ENCODE measurements around the gene RMDN3. TPM values are rescaled to one million over a fixed set of nuclear protein-coding genes. Genes with fewer than 3 reads are reported as not detected.

The RMDN3 gene
- total RNA-seq, 1 experiment from 2014 or later: 28.3 TPM

DNA sequence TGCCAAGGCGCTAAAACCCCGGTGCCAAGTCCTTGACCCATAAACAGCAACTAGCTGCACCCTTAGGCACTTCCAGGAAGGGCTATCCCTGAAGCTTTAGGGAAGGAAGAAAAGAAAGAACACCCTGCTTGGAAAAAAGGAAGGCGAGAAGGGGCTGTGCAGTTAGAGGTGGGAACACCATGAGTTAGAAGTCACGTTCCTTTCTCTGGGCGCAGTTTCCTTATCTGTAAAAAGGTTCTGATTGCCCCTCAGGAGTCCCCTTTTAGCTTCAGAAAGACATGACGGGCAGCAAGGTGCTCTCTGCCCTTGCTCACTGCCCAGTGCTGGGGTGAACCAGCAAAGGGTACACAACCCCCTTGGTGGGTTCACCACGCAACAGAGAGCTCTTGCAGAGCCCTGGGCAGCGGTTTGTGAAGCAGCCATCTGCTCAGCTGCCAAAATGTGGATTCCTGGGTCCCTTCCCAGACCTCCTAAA lies 9.6 kb upstream of the RMDN3 start:
- H3K18ac ChIP-seq (ENCODE audit: insufficient read length, low read depth, low read length): no peak overlapping the region
- no peaks in the 10 kb centered on the region for H4K20me1 ChIP-seq (ENCODE audit: control insufficient read depth, insufficient read depth, insufficient read length)
- H2BK5ac ChIP-seq (ENCODE audit: insufficient read length, low read length): no peak overlapping the region
- no peaks in the 10 kb centered on the region for H3K9me3 ChIP-seq (ENCODE audit: control insufficient read depth, low read depth, low read length)
- H3K27me3 ChIP-seq (ENCODE audit: insufficient read depth, low read length): no peaks in the 10 kb centered on the region
- no peak overlapping the region for H2AFZ ChIP-seq (ENCODE audit: low read length)
- H3K27ac Mint-ChIP-seq: peak overlapping the region in 1 of 3 experiments; percentile 44; a peak in 2 of 7 replicates
- H4K5ac ChIP-seq (ENCODE audit: insufficient read length, low read depth, low read length): no peak overlapping the region
- H2BK20ac ChIP-seq (ENCODE audit: low read depth, low read length, poor library complexity, severe bottlenecking): no peak overlapping the region
- peaks cover 9% of the 10 kb centered on the region; the same call in 1 of the 2 replicates for H3K27me3 Mint-ChIP-seq (ENCODE audit: low read depth)
- H2BK120ac ChIP-seq (ENCODE audit: low read depth, low read length, poor library complexity, severe bottlenecking): no peak overlapping the region
- H3K79me2 ChIP-seq (ENCODE audit: insufficient read depth, low read length): no peaks in the 10 kb centered on the region
- peaks cover 0 to 5% (median 0%) of the 10 kb centered on the region in 3 experiments; a peak in 4 of 7 replicates for H3K36me3 Mint-ChIP-seq (ENCODE audit: insufficient read depth in 1 of 3, low read depth in 3 of 3)
- H3K4me2 ChIP-seq (ENCODE audit: insufficient read depth, insufficient read length, low read length): peak overlapping the region; percentile 50
- H3K56ac ChIP-seq (ENCODE audit: insufficient read length, low read depth, low read length): no peak overlapping the region
- no peak overlapping the region for H3T11ph ChIP-seq (ENCODE audit: low read length)
- DNase-seq: no peak
- H3K4ac ChIP-seq (ENCODE audit: low read depth, low read length): no peak overlapping the region
- peaks cover 4% of the 10 kb centered on the region; the same call in 1 of the 2 replicates for H3K4me1 ChIP-seq (ENCODE audit: insufficient read depth, low read length)
- peaks cover 29 to 31% of the 10 kb centered on the region in 2 experiments for H3K4me1 Mint-ChIP-seq
- H3K27ac ChIP-seq (ENCODE audit: insufficient read length, low read depth, low read length): no peak overlapping the region
- no peak overlapping the region for H2BK12ac ChIP-seq (ENCODE audit: insufficient read length, low read depth, low read length)
- no peak overlapping the region for H3K14ac ChIP-seq (ENCODE audit: insufficient read depth, low read length)
- H3K4me3 Mint-ChIP-seq: peak overlapping the region; percentile 76 to 85
- H4K8ac ChIP-seq (replicated peaks; ENCODE audit: insufficient read length, low read depth, low read length): no peak overlapping the region
- TF ChIP-seq, protein P1, sequence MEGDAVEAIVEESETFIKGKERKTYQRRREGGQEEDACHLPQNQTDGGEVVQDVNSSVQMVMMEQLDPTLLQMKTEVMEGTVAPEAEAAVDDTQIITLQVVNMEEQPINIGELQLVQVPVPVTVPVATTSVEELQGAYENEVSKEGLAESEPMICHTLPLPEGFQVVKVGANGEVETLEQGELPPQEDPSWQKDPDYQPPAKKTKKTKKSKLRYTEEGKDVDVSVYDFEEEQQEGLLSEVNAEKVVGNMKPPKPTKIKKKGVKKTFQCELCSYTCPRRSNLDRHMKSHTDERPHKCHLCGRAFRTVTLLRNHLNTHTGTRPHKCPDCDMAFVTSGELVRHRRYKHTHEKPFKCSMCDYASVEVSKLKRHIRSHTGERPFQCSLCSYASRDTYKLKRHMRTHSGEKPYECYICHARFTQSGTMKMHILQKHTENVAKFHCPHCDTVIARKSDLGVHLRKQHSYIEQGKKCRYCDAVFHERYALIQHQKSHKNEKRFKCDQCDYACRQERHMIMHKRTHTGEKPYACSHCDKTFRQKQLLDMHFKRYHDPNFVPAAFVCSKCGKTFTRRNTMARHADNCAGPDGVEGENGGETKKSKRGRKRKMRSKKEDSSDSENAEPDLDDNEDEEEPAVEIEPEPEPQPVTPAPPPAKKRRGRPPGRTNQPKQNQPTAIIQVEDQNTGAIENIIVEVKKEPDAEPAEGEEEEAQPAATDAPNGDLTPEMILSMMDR (conservative IDR thresholded peaks at IDR 0.05): no peak
- no peak overlapping the region for H3K23ac ChIP-seq (ENCODE audit: insufficient read length, low read depth, low read length)
- H3K9ac ChIP-seq (ENCODE audit: extremely low read depth, insufficient read length, low read length): no peak overlapping the region
- no peak overlapping the region for H2AK5ac ChIP-seq (ENCODE audit: insufficient read length, low read length)
- H3K79me1 ChIP-seq (ENCODE audit: insufficient read depth, low read depth, low read length, poor library complexity, severe bottlenecking): no peaks in the 10 kb centered on the region
- no peaks in the 10 kb centered on the region for H3K23me2 ChIP-seq (ENCODE audit: insufficient read length, low read depth, low read length, poor library complexity, severe bottlenecking)
- no peak overlapping the region for H4K91ac ChIP-seq (ENCODE audit: insufficient read length, low read depth, low read length)
- no peaks in the 10 kb centered on the region for H3K9me3 Mint-ChIP-seq
- no CpG with 5 or more reads among the region's 8 CpGs for whole genome bisulfite sequencing (ENCODE audit: extremely low coverage, insufficient read length, low lambda C conversion rate)
- no peak overlapping the region for H2BK15ac ChIP-seq (ENCODE audit: low read depth, low read length)

All from H9 (cell line).